HG03378 (cell line): Measurements from ENCODE around the gene SLC25A31.

Experiments
- ATAC-seq: cut with Tn5 transposase; IDR thresholded peaks from one replicate; pipeline ENCODE4 v1.9.1; 2021; ENCODE audit warnings: mild to moderate bottlenecking, moderate library complexity; ENCODE audit not compliant: unreplicated experiment

SLC25A31 gene

DNA sequence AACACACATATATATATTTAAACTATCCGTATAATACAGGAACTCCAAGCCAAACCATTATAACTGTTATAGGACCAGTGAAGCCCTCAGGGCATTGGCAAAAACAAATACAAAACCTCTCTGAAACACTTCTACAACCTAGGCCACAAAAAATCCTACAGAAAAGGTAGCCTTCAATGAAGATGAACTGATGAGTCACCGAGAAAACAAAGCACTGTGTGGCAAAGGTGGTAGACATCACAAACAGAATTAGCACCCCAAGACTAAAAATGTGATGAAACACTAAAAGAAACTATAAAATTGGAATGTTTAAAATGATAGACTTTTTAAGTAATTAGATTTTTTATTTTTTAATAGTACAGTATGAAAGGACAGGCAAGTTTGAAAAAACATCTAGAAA, 46.4 kb downstream of the SLC25A31 start:
- ATAC-seq = no peak

DNA sequence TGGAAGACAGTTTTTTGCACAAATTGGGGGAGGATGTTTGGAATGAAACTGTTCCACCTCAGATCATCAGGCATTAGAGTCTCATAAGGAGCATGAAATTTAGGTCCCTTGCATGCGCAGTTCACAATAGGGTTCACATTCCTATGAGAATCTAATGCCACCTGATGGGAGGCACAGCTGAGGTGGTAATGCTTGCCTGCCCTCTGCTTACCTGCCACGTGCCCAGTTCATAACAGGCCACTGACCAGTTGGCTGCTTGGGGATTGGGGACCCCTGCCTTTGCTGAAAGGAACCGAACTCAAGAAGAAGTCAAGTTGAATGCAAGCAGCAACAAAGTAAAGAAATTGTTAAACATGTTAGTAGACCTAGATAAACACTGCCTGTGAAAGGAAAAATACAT, 47.3 kb downstream of the SLC25A31 start:
- no peak for ATAC-seq

DNA sequence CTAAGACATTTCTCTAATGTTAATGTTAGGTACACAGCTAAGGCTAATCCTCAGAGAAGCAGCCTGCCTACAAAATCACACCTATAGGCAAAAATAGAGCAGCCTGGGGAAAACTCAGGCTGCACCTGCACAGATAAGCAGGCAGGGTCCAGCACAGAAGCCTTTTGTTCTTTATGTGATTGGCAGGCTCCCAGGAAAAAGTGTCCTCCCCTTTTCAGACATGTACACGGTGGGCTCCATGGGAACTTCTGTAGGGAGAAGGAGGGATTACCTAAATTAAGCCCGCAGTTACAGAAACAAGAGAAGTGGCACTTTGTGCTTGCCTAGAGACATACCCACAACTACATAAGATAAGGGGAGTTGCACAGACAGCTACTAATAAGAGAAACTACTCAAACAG, 47.9 kb downstream of the SLC25A31 start:
- no peak for ATAC-seq

DNA sequence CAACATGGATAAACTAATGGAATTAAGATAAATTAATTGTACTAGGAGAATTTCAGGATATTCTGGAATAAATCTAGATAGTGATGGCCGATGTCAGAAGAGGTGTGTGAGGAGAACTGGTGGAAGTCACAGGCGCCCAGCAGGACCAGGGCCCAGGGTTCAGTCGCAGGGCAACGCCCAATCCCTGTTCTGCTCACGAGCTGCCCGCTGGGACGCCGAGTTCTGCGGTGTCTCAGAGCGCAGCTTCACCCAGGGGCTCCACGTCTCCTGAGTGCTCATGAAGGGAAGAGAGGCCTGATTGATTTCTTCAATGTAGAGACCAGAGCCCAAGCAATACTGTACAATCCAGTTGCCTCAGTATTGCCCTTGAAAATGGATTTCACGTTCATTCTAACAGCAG, 50.4 kb downstream of the SLC25A31 start:
- ATAC-seq = no peak

DNA sequence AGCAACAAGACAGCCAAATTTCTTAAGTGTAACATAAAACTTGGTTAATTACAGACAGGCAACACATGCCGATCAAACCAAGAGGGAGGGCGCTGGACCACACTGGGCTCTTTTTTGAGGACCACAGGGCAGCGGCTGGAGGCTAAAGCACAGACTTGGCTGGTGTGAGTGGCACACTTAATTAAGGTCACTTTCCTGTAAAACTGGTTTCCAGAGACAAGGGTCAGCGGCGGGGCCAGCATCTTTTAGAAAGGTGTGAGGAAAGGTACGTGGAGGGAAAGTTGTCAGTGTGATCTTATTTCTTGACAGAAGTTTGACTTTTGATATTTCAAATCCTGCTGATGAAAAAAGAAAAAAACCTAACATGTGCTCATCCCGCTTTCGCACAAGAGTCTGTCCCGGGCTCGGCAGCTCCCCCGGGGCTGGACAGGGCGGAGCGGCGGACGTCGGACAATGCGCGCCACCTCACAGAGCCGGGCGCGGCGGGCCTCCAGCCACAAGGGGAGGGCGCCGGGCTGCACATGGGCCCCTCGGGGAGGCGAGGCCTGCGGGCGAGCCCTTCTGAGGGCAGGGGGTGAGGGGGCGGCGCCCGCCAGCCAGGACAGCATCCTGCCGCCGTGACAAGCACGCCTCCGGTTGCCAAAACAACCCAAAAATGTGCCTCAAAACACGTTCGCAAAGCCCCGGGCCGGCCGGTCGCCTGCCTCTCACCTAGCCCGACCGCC, 51.3 kb downstream of the SLC25A31 start:
- ATAC-seq = peak; percentile 31

DNA sequence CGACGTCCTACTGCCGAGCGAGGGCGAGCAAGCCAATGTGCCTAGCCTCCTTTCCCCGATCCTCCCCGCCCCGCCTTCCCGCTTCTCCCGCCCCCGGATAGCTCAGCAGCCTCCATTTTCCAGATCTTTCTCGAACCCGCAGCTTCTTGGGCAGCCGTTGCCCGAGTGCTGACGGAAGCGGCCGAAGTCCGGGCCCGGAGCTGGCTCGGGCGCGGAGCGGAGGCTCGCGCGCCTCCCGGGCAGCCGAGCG, 51.8 kb downstream of the SLC25A31 start:
- no peak for ATAC-seq

DNA sequence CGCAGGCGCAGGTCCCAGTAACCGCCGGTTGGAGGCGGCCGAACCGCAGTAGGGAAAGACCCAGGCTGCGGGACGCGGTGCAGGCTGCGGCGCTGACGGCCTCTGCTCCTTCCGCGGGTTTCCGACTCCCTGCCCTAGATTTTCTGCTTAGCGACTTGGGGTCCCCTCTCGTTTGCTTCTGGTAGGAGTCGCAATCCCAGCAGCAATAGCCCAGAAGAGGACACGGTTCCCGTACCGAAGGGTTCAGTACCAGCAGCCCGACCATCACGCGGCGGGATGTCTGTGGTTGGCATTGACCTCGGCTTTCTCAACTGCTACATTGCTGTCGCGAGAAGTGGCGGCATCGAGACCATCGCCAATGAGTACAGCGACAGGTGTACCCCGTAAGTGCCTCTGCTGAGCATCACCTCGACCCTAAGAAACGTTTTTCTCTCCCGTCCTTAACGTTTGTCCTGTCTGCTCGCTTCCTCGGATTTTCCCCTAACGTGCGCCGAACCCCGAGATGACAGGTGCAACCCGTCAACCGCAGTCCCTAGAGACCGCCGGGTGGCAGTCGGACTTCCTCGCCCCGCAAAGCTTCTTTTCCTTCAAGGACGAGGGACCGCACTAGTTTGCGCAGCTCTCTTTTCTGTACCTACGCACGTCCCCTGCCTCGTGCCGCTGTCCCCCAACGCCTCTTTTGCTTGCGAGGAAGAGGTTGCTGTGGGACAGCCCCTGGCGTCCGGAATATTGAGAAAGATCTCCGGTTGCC, 52.2 kb downstream of the SLC25A31 start, which contains the start of gene HSPA4L:
TSS of gene HSPA4L (plus strand) at position 48 of the 751 bp plus-strand sequence. CDS start at position 277, 229 bp downstream.
- ATAC-seq = peak; percentile 64

DNA sequence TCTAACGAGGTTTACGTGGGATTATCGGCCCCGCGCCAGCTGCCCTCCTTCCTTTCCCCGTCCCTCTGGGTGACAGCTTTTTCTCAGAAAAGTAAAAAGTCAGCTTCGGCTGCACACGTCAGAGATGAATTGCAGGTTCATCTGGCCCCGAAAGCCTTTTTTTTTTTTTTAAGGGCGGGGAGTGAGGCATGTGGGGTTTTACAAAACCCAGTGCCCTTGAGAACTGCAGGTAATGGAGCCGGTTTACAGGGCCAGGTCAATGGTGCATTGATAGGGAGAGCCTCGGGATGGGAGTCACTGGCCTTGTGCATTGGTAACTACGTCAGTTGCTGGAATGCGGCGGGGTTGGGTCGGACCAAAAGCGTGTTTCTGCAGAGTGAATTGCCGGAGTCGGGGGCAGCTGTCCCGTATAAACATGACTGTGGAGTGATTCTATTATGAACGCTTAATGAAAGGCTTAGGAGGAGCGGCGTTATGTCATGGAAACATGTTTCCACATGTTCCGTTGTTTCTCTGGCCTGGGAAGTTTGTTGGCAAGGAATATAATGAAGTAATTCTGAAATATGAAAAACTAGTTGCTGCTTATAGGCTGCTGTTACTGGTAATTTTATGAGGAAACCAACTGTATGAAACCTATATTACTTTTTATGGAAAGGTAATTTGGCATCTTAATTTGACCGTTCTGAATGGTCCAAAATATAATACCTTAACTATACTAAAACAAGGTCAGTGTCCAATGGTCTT, 53.0 kb downstream of the SLC25A31 start:
- no peak for ATAC-seq

DNA sequence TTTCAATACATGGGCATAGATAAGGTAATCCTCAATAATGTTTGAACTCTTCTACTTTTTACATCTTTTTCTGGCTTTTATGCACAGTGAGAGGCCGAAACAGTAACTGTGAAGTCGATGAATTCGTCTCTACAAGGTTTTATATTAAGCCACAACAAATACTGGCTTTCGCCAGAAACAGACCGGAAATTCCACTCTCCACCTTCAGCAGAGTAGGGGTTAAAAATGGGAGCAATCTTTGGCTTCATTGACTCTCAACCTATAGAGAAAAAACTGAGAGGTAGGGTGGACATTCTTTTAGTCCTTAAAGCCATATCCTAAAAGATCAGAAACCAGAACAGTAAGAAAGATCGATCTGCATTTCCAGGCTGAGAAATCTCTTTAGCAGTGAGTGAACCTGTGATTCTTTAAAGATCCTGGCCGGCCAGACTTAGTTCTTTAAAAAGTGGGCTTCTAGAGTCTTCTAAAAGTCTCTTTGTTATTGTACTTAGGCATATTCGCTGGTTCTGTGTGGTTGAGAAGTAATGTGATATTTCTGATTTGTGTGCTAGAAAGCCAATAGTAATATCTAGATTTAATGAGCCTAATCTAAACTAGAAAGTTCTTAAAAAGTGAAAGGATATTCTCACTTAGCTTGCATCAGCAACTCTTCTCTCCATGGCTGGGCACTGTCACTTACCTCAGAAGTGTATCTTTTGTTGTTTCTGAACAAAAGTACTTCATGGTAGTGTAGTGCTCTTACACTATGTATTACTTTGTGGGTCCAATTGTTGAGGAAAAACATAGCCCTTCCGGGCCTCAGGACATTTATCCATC, 54.0 kb downstream of the SLC25A31 start:
- ATAC-seq = no peak

DNA sequence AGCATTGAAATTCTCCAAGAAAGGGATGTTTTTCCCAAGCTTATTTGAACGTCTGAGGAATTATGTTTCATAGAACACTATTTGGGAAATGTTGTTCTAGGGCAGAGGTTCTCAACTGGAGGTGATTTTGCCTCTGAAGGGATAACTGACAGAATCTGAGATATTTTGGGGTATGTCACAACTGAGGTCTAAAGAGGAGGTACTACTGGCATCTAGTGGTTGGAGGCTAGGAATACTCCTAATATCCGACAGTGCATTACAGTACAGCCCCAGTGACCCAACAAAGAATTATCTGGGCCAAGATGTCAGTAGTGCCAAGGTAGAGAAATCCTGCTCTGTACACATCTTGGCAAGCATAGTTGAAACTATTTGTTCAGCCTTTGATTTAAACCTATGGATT, 58.3 kb downstream of the SLC25A31 start:
- peak; percentile 42 for ATAC-seq

DNA sequence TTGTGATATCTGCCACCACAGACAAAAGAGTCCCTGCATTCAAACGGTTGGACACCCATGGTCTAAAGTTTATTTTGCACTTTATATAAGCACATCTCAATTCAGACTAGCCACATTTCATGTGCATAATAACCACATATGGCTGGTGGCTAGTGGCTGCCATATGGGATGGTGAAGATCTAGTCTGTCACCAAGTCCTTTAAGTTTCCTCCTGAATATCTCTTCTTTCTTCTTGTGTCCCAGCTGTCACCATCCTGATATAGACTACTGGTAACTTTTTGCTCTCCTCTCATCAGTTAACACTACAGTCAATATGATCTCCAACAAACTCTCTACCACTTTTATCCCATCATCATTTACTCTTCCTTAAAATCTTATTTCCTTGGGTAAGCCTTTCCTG, 61.2 kb downstream of the SLC25A31 start:
- ATAC-seq = no peak

DNA sequence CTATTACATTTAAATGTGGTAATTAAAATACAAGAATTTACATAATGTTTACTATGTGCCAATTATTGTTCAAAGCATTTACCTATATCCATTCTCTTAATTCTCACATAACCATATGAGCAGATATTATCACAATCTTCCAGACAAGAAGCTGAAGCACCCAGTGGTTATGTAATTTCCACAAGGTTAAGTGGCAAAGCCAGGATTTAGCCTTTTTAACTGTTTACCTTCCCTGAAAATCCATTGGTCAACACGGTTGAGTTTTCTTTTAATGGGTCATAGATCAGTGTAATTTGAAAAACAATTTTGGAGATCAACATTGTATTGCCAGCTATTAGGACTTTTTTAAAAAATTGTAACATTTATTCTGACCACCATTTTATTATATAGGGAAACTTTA, 63.3 kb downstream of the SLC25A31 start:
- ATAC-seq = no peak

DNA sequence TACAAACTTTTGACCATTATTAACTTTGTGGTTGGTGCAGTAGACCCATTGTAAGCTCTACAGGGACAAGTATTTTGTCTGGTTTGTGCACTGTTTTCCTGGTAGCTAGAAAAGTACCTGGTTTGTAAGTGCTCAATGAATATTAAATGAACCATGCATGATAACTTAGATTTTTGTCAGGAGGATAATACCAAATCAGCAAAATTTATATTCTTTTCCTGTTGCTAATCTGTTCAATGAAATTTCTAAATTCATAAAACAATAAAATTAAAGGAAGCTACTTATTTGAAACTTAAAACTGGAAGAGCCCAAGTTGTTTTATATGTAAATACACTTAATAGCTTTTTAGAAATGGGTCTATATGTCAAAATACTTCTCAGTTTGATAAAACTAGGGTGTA, 69.5 kb downstream of the SLC25A31 start:
- no peak for ATAC-seq

DNA sequence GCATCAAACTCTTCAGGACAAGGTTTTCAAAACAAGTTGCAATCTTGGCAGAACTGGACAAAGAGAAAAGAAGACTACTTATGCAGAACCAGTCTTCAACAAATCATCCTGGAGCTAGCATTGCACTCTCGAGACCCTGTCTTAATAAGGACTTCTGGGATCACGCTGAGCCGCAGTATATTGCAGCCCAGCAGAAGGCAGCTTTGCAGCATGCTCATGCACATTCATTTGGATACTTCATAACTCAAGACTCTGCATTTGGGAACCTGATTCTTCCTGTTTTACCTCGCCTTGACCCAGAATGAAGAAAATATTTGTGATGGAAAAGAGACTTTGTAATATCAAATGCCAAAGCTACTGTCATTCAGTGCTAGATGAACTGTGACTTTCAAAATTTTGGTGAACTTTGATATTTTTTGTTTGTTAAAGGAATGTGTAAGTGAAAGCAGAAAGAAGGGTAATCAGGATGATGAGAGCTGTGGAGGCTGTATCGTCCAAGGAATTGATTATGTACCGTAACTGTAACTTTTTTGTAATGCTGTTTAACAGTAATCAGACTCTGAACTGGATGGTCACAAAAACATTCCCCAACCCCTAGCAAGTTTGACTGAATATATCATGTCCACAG, 79.1 kb downstream of the SLC25A31 start:
- no peak for ATAC-seq

DNA sequence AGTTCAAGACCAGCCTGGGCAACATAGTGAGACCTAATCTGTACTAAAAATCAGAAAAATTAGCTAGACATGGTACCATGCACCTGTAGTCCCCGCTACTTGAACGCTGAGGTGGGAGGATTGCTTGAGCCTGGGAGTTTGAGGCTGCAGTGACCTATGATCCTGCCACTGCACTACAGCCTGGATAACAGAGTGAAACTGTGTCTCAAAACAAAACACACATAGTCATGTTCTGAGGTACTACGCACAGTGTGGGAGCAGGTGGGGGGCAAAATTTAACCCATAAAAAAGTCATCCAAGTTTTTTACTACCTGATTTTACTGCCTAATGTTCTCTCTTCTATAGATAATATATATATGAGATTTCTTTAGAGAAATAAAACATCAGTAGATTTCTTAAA, 80.4 kb downstream of the SLC25A31 start:
- ATAC-seq = no peak

DNA sequence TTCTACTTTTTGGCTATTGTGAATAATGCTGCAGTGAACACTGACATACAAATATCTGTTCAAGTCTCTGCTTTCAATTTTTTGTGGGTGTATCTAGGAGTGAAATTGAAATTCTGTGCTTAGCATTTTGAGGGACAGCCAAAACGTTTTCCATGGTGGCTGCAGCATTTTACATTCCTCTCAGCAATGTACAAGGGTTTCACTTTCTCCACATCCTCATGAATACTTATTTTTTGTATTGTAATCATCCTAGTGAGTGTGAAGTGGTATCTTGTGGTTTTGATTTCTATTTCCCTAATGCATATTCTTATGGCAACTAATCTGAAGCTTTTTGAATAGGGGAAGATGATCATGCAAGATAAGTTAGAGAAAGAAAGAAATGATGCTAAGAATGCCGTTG, 92.2 kb downstream of the SLC25A31 start:
- no peak for ATAC-seq
